ENCODE results near the gene FOXP1. TPM values are rescaled to one million over a fixed set of nuclear protein-coding genes. Genes with fewer than 3 reads are reported as not detected.

Gene FOXP1
- polyA plus RNA-seq, 1 donor from 2014 or later, result 5.6 TPM

- Histone ChIP-seq H3K27me3 (ENCODE audit: insufficient read depth, low read depth, low read length) (no peaks in the 10 kb centered on the region), H3F3A (ENCODE audit: insufficient read depth, low read length, poor library complexity, severe bottlenecking) (no peaks in the 10 kb centered on the region), H3K36me3 (ENCODE audit: insufficient read depth, low read length) (no peaks in the 10 kb centered on the region), H3K27ac (ENCODE audit: low read length) (no peak overlapping the region), H3K9me2 (ENCODE audit: insufficient read depth, low read length) (no peaks in the 10 kb centered on the region), H2AFZ (ENCODE audit: low read depth, low read length) (no peak overlapping the region), H3K9ac (ENCODE audit: low read length) (no peak overlapping the region), H3K4me3 (ENCODE audit: low read length) (no peak overlapping the region), H4K20me1 (ENCODE audit: insufficient read depth) (no peaks in the 10 kb centered on the region), H3K9me3 (ENCODE audit: low read length) (no peaks in the 10 kb centered on the region), H3K79me2 (replicated peaks; ENCODE audit: insufficient read depth, low read length) (no peaks in the 10 kb centered on the region), H3K4me2 (ENCODE audit: low read length) (no peak overlapping the region)
- TF ChIP-seq EP300 (conservative IDR thresholded peaks at IDR 0.05; ENCODE audit: poor library complexity, severe bottlenecking) (no peak), MXI1 (conservative IDR thresholded peaks at IDR 0.05; ENCODE audit: poor library complexity, severe bottlenecking) (no peak), SMC3 (conservative IDR thresholded peaks at IDR 0.05; ENCODE audit: poor library complexity) (no peak), TAF1 (IDR thresholded peaks at IDR 0.05; ENCODE audit: low read depth) (no peak), POLR2AphosphoS5 (IDR thresholded peaks at IDR 0.05) (no peak), CTCF (IDR thresholded peaks at IDR 0.05; ENCODE audit: poor library complexity, severe bottlenecking) (no peak), EZH2 (IDR thresholded peaks at IDR 0.05; ENCODE audit: borderline replicate concordance, insufficient read depth, low read length, poor library complexity, severe bottlenecking) (no peak), REST (IDR thresholded peaks at IDR 0.05; ENCODE audit: borderline replicate concordance) (no peak), RAD21 (conservative IDR thresholded peaks at IDR 0.05) (no peak)
Measured at GRCh38 chr3:71444861-71445259, 138.7 kb downstream of the FOXP1 start.

- TF ChIP-seq POLR2AphosphoS5 (IDR thresholded peaks at IDR 0.05) (no peak), EP300 (conservative IDR thresholded peaks at IDR 0.05; ENCODE audit: poor library complexity, severe bottlenecking) (no peak), REST (IDR thresholded peaks at IDR 0.05; ENCODE audit: borderline replicate concordance) (no peak)
- H2AFZ ChIP-seq (ENCODE audit: low read depth, low read length), result no peak overlapping the region
- no peaks in the 10 kb centered on the region for H3K36me3 ChIP-seq (ENCODE audit: insufficient read depth, low read length)
- H3K27me3 ChIP-seq (ENCODE audit: insufficient read depth, low read depth, low read length), result no peaks in the 10 kb centered on the region
- no peak overlapping the region for H3K4me2 ChIP-seq (ENCODE audit: low read length)
- H3K27ac ChIP-seq (ENCODE audit: low read length), result no peak overlapping the region
- H4K20me1 ChIP-seq (ENCODE audit: insufficient read depth), result no peaks in the 10 kb centered on the region
- no peak overlapping the region for H3K9ac ChIP-seq (ENCODE audit: low read length)
- H3F3A ChIP-seq (ENCODE audit: insufficient read depth, low read length, poor library complexity, severe bottlenecking), result no peaks in the 10 kb centered on the region
- no peaks in the 10 kb centered on the region for H3K9me3 ChIP-seq (ENCODE audit: low read length)
- H3K9me2 ChIP-seq (ENCODE audit: insufficient read depth, low read length), result no peaks in the 10 kb centered on the region
- H3K4me3 ChIP-seq (ENCODE audit: low read length), result no peak overlapping the region
- no peaks in the 10 kb centered on the region for H3K79me2 ChIP-seq (replicated peaks; ENCODE audit: insufficient read depth, low read length)
Measured at GRCh38 chr3:71444028-71444860, 139.3 kb downstream of the FOXP1 start.
